GM12874 (cell line): ENCODE data around the gene C5orf15.

Experiments
- CTCF ChIP-seq: IDR thresholded peaks from 2 replicates; pipeline ENCODE4 v1.5.1; 2011; ENCODE audit warnings: low read depth, mild to moderate bottlenecking, control low read depth, low read length, moderate library complexity; ENCODE audit not compliant: insufficient read depth

The C5orf15 gene

GRCh38 chr5:133926489-133927299, 41.7 kb downstream of the C5orf15 start:
- no peak for TF ChIP-seq CTCF

GRCh38 chr5:133925866-133926488, 42.4 kb downstream of the C5orf15 start:
- TF ChIP-seq CTCF = no peak

- TF ChIP-seq CTCF = no peak
These were observed 43.2 kb downstream of the C5orf15 start for GRCh38 chr5:133925269-133925668.

- TF ChIP-seq CTCF = no peak
These were observed 44.1 kb downstream of the C5orf15 start for GRCh38 chr5:133924221-133924920.

- TF ChIP-seq CTCF = no peak
These were observed 46.4 kb downstream of the C5orf15 start for GRCh38 chr5:133921979-133922378.

- TF ChIP-seq CTCF = no peak
These were observed 47.4 kb downstream of the C5orf15 start for GRCh38 chr5:133921069-133921468.
